Measurements from ENCODE around the gene COPS7B.

GRCh38 chr2:231737761-231738160 lies 48.5 kb upstream of the COPS7B start:
- TF ChIP-seq CTCF (IDR thresholded peaks at IDR 0.05) (no peak), POLR2A (IDR thresholded peaks at IDR 0.05) (no peak)
